BE2C (cell line): Measurements from ENCODE around the gene USP24.
A peak's percentile ranks its signal among the peaks of the same experiment; 100 is the strongest.

Experiments
- DNase-seq: peaks from one replicate; pipeline ENCODE4 v3.0.0-alpha.2; 2020
- H3K27me3 ChIP-seq: fragments of 250-450 bp; sonication (Bioruptor Pico); 2 replicates; pipeline ENCODE4 v1.5.1; 2020; ENCODE audit warnings: mild to moderate bottlenecking
- H3K36me3 ChIP-seq: fragments of 250-450 bp; sonication (Bioruptor Pico); 2 replicates; pipeline ENCODE4 v1.5.1; 2020; ENCODE audit warnings: mild to moderate bottlenecking
- H3K4me1 ChIP-seq: fragments of 250-450 bp; sonication (Bioruptor Pico); 2 replicates; pipeline ENCODE4 v1.5.1; 2020
- H3K4me3 ChIP-seq: 2 replicates; pipeline ENCODE4 v1.5.1; 2011; ENCODE audit warnings: low read depth, low read length
- H3K9me3 ChIP-seq: fragments of 250-450 bp; sonication (Bioruptor Pico); 2 replicates; pipeline ENCODE4 v1.5.1; 2020
- TF ChIP-seq, protein P1 (sequence below): IDR thresholded peaks from 2 replicates; pipeline ENCODE4 v1.5.1; 2012; ENCODE audit warnings: mild to moderate bottlenecking, low read depth, low read length

USP24 gene

DNA sequence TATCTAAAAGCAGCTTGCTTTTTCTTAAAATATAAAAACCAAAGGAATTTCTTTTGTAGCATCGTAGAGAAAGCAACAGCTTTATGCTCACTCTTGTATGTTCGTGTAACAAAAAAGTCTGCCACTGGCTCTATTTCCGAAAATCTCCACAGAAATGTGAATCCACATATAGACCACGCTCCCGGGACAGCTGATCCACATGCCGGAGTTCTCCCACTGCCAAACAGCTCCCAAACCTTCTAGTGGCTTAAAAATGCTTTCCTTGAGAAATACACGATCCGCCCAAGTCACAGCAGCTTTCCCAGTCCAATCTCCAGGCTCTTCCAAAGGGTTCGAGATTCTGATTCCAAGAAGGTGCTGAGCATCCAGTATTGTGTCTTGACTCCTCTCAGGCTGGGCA, 146.5 kb downstream of the USP24 start:
- Histone ChIP-seq H3K4me1 (peaks cover 4% of the 10 kb centered on the region; the same call in 1 of the 2 replicates), H3K27me3 (no peaks in the 10 kb centered on the region), H3K4me3 (no peak overlapping the region), H3K36me3 (peaks cover 6% of the 10 kb centered on the region), H3K9me3 (no peaks in the 10 kb centered on the region)
- TF ChIP-seq, protein P1, sequence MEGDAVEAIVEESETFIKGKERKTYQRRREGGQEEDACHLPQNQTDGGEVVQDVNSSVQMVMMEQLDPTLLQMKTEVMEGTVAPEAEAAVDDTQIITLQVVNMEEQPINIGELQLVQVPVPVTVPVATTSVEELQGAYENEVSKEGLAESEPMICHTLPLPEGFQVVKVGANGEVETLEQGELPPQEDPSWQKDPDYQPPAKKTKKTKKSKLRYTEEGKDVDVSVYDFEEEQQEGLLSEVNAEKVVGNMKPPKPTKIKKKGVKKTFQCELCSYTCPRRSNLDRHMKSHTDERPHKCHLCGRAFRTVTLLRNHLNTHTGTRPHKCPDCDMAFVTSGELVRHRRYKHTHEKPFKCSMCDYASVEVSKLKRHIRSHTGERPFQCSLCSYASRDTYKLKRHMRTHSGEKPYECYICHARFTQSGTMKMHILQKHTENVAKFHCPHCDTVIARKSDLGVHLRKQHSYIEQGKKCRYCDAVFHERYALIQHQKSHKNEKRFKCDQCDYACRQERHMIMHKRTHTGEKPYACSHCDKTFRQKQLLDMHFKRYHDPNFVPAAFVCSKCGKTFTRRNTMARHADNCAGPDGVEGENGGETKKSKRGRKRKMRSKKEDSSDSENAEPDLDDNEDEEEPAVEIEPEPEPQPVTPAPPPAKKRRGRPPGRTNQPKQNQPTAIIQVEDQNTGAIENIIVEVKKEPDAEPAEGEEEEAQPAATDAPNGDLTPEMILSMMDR, result no peak
- DNase-seq, result no peak

DNA sequence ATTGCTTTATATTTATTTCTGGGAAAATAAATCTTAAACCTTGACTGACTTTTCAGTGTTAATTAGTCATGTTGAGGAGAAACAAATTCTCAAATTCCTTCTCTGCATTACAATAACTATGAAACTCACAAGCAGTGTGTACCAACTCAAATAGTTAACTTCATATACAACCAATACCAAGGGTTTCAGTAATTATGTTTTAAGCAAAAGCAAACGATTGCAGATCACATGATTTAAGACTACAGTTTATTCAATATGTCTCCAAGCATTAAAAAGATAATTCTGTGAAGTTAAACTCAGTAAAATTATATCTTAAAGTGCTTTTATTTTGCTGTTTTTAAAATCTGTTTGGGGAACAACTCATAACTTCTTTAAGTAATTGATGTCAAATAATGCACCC, 147.2 kb downstream of the USP24 start:
- no peak for DNase-seq
- peaks cover 6% of the 10 kb centered on the region for H3K36me3 ChIP-seq
- H3K4me1 ChIP-seq, result peaks cover 4% of the 10 kb centered on the region; the same call in 1 of the 2 replicates
- H3K27me3 ChIP-seq, result no peaks in the 10 kb centered on the region
- no peaks in the 10 kb centered on the region for H3K9me3 ChIP-seq
- H3K4me3 ChIP-seq, result no peak overlapping the region
- TF ChIP-seq, protein P1, result no peak

DNA sequence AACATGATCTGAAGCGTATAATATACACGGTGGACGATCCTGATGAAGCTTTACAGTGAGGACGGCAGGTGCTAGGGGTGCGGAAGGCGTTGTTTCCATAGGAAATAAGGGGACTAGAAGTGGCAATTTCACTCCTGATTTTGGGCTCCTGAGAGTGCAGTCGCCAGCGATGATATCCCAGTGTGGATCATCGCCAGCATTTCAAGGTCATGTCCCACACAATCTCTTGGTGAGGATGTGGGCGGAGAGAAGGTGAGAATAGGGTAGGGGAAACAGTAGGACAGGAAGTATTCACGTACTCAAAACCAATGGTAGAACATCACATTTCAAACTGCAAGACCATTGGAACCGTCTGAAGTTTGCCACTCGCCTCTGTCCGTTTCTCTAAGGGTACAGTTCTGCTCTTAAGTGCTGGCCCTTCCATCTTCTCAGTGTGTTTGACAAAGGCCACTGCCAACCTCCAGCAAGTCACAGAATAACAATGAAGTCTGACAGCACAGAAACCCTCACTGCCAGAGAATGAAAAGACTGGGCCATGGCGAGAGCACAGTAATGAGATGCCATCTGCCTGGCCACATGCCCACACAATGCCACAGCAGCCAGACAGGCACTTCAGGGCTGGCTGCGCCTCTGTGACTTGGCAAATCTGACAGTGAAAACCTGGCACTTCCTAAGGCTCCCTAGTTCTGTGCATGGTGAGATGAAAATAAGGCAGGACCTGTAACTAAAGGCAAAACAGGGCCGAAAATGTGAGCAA, 148.0 kb downstream of the USP24 start:
- TF ChIP-seq, protein P1, result no peak
- H3K9me3 ChIP-seq, result no peaks in the 10 kb centered on the region
- peaks cover 4% of the 10 kb centered on the region; the same call in 1 of the 2 replicates for H3K4me1 ChIP-seq
- no peak overlapping the region for H3K4me3 ChIP-seq
- DNase-seq, result no peak
- no peaks in the 10 kb centered on the region for H3K27me3 ChIP-seq
- peaks cover 6% of the 10 kb centered on the region for H3K36me3 ChIP-seq

DNA sequence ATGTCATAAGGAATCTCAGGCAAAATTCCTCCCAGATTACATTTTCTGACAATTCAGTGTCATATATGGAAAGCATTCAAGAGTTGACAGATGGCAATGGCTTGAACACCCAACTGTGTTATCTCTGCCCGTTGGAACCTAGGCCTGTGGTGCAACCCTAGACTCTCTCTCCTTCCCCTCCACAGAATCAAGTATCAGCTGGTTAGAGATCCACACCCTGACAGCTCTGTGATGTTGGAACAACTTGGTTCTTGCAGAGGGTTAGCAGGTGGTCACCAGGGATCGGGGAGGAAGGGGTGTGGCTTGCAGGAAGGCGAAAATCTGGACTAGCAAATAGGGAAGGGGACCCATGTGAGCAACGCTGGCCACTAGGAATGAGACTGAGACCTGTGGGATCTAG, 149.5 kb downstream of the USP24 start:
- H3K36me3 ChIP-seq, result no peaks in the 10 kb centered on the region
- TF ChIP-seq, protein P1, result no peak

DNA sequence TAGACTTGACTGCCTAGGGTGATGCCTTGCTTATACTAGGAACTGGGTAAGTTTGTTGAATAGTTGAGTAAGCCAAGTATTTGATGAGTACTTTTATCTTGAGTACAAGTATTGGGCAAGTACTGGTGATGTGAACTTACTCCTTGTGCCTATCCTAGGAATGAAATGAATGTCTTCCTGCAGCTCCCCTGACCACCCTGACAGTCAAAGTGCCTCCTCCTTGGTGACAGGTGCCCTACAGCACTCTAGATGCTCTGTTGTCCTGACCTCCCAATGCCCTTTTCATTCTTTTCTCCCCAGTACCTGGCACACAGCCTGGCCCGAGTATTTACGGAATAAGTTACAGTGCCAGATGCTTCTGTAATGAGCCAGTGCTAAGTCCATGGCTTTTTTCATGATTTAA, 150.3 kb downstream of the USP24 start:
- H3K36me3 ChIP-seq, result no peaks in the 10 kb centered on the region
- TF ChIP-seq, protein P1, result no peak
- no peaks in the 10 kb centered on the region for H3K9me3 ChIP-seq
- no peak for DNase-seq
- H3K4me3 ChIP-seq, result no peak overlapping the region
- H3K27me3 ChIP-seq, result no peaks in the 10 kb centered on the region
- peaks cover 4% of the 10 kb centered on the region; the same call in 1 of the 2 replicates for H3K4me1 ChIP-seq

More for the DNA sequence above, 149.5 kb downstream of the USP24 start:
- DNase-seq, result no peak
- Histone ChIP-seq H3K4me3 (no peak overlapping the region), H3K9me3 (no peaks in the 10 kb centered on the region), H3K4me1 (peaks cover 4% of the 10 kb centered on the region; the same call in 1 of the 2 replicates), H3K27me3 (no peaks in the 10 kb centered on the region)

DNA sequence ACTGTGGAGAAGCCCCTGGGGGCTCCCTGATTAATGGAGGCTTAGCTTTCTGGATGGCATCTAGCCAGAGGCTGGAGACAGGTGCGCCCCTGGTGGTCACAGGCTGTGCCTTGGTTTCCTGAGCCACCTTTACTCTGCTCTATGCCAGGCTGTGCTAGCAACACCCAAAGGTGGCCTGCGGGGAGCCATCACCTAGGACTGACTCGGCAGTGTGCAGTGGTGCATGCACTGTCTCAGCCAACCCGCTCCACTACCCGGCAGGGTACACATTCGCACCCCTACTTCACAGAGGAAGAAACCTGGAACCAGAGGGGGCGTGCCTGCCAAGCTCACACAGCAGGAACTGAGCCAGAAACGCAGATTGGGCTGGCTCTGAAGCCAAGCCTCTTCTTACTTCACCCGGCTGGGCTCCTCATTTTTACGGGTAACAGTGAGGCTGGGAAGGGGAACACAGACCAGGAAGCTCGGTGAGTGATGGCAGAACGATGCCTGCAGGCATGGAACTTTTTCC, 151.0 kb downstream of the USP24 start:
- Histone ChIP-seq H3K27me3 (no peaks in the 10 kb centered on the region), H3K9me3 (no peaks in the 10 kb centered on the region), H3K4me1 (peaks cover 4% of the 10 kb centered on the region; the same call in 1 of the 2 replicates), H3K36me3 (no peaks in the 10 kb centered on the region), H3K4me3 (no peak overlapping the region)
- DNase-seq, result peak; percentile 40
- TF ChIP-seq, protein P1, result no peak
